ENCODE results near the gene RNF39.
A peak's percentile ranks its signal among the peaks of the same experiment; 100 is the strongest.

The RNF39 gene

DNA sequence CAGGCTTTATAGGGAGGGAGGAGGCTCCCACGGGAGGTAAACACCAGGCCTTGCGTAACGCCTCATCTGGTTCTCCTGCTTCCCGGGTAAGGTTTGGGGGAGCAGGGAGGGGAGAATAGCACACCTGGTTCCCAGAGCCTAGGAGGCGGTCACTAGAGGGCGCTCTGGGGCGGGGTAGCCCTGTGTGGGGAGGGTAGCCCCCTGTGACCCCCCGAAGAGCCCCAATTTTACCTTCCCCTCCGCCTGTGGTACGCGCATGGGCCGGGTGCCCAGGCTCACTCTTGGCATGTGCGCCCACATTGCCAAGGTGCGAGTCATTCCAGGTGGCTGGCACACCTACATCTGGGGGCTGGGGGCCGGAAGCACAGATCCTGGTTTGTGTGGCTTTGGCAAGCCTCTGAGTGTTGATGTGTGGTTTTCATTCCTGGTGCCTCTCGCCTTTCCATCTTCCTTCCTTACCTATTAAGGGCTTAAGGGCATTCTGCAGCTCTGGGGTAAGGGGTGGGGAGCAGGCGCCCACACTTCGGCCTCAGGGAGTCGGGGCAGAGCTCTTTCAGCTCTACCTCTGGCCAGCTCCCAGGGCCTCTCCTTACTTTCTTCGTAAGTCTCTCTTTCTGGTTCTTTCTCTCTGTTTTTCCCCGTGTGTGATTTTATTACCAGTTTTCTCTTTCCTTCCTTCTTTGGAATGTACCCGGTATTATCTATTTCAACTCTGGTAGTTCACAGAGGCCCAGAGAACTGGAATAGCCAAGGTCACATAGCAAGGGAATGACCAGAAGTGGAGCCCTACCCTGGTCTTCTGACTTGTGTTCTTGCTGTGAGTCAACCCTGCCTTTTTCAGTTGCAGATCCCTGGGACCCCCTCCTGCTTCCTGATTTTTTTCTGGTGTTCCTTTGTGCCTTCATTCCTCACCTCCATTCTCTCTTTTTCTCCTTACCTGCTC, 492 bp upstream of the RNF39 start:
- Histone ChIP-seq H2BK120ac (ENCODE audit: low read depth, low read length) (no peak overlapping the region), H3K27me3 (ENCODE audit: control insufficient read depth in 3 of 3, insufficient read depth in 3 of 3, low read depth in 1 of 3, low read length in 3 of 3) (peaks cover 15 to 77% (median 75%) of the 10 kb centered on the region in 3 experiments), H3K9ac (ENCODE audit: low read depth, low read length, poor library complexity) (no peak overlapping the region), H3K9me3 (replicated peaks in 1 of 2; ENCODE audit: control insufficient read depth in 2 of 2, insufficient read depth in 1 of 2, low read depth in 1 of 2, low read length in 2 of 2) (peaks cover 0 to 3% of the 10 kb centered on the region in 2 donors), H2AFZ (ENCODE audit: low read length) (peak overlapping the region; percentile 96), H3K36me3 (replicated peaks in 1 of 2; ENCODE audit: control insufficient read depth in 2 of 2, insufficient read depth in 2 of 2, low read length in 2 of 2) (no peaks in the 10 kb centered on the region), H3K14ac (ENCODE audit: low read length) (no peak overlapping the region), H3K18ac (ENCODE audit: low read length) (no peak overlapping the region), H3K4me2 (ENCODE audit: insufficient read depth, low read length, poor library complexity, severe bottlenecking) (peak overlapping the region; percentile 92), H4K91ac (ENCODE audit: low read depth, low read length, poor library complexity) (no peak overlapping the region), H3K79me1 (ENCODE audit: low read depth, low read length) (no peaks in the 10 kb centered on the region), H3K23ac (ENCODE audit: low read depth, low read length, poor library complexity) (no peak overlapping the region), H3K27ac (replicated peaks; ENCODE audit: low read length) (no peak overlapping the region), H2BK12ac (ENCODE audit: low read length) (no peak overlapping the region), H3K4me1 (ENCODE audit: control insufficient read depth in 2 of 2, insufficient read depth in 1 of 2, low read depth in 1 of 2, low read length in 2 of 2) (peaks cover 9 to 15% of the 10 kb centered on the region in 2 donors), H4K8ac (ENCODE audit: low read depth, low read length) (no peak overlapping the region), H3K4me3 (ENCODE audit: low read length in 2 of 2) (peak overlapping the region; percentile 34 to 76), H2BK5ac (ENCODE audit: low read length) (no peak overlapping the region), H3K4ac (ENCODE audit: low read length) (no peak overlapping the region), H2BK15ac (ENCODE audit: low read length) (peak overlapping the region; percentile 10), H2AK5ac (ENCODE audit: low read depth, low read length) (no peak overlapping the region)
- no CpG with 5 or more reads among the region's 22 CpGs for WGBS, 2 donors (ENCODE audit: extremely low coverage in 2 of 2, insufficient read length in 2 of 2, insufficient replicate concordance in 1 of 2)
- DNase-seq (ENCODE audit: low spot score), result no peak

DNA sequence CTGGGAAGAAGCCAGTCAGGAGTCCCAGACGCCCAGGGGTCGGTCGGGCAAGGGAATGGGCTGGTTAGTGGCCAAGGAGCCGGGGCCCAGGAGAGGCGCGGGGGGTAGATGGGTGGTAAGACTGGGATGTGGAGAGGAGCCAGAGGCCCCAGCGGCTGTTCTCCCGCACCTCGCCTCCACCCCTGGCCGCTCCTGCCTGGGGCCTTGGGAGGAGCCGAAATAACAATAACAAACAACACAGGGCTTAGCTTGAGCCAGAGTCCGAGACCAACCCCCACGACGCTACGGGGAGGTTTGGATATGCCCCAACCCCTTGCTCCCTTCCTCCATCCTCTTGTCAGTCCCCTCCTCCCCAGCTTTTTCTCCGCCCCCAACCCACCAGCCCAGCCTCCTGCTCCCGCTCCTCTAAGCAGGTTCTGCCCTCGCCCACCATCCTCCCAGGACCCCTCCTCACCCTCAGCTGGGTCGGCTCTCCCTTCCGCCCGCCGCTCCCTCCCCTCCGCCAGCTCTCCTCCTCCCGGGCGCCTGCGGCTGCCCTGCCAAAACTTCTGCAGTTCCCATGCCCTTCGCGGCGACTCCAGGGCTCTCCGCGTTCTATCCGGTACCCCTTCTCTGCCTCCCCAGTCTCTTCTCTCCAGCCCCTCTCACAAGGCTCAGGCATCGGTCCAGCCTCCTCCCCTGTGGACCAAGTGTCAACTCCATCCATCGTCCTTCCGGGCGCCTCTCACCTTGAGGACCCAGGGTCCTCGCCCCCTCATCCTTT, 1.1 kb downstream of the RNF39 start:
- H3K4me3 ChIP-seq (ENCODE audit: low read length in 2 of 2), result peak overlapping the region; percentile 34 to 76

DNA sequence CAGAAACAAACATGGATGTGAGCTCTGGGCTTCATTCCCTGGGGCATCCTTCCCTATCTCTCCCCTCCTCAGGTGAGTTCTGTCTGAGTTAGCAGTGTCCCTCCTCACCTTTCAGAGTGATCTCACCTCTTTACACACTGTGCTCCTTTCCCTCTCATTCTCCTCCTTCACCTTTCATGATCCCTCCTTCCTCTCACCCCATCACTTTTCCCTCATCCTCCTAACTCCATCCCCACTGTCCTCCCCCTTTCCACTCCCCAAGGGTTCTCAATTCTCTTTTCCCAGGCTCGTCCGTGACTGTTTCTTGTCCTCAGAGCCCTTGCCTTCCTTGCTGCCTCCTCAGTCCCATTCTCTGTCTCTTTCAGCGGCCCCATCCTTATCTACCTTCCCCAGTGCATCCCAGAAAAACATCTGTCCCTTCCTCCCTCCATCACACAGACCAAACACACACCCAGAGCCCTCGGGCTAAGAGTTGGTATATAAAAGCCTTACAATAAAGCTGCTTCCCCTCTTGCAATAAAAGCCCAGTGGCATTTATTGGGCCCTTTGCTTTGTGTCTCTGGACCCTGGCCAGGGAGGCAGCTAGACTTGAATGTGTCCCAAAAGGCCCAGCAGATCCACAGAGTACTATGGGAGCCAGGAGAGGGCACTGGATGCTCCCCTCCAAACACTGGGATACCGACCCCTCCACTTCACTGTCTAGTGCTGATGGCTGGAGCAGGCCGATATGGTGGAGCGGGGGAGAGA, 1.9 kb downstream of the RNF39 start:
- H2AK5ac ChIP-seq (ENCODE audit: low read depth, low read length), result no peak overlapping the region
- H2BK120ac ChIP-seq (ENCODE audit: low read depth, low read length), result no peak overlapping the region
- no peak overlapping the region for H3K14ac ChIP-seq (ENCODE audit: low read length)
- H4K8ac ChIP-seq (ENCODE audit: low read depth, low read length), result no peak overlapping the region
- peaks cover 2 to 15% of the 10 kb centered on the region in 2 donors for H3K36me3 ChIP-seq (replicated peaks in 1 of 2; ENCODE audit: control insufficient read depth in 2 of 2, insufficient read depth in 2 of 2, low read length in 2 of 2)
- no peak overlapping the region for H3K23ac ChIP-seq (ENCODE audit: low read depth, low read length, poor library complexity)
- peak overlapping the region; percentile 24 for H3K18ac ChIP-seq (ENCODE audit: low read length)
- DNase-seq (ENCODE audit: low spot score), result no peak
- H3K9me3 ChIP-seq (replicated peaks in 1 of 2; ENCODE audit: control insufficient read depth in 2 of 2, insufficient read depth in 1 of 2, low read depth in 1 of 2, low read length in 2 of 2), result peaks cover 0 to 3% of the 10 kb centered on the region in 2 donors
- H3K4me3 ChIP-seq (ENCODE audit: low read length in 2 of 2), result no peak overlapping the region
- peaks cover 17 to 80% (median 66%) of the 10 kb centered on the region in 3 experiments for H3K27me3 ChIP-seq (ENCODE audit: control insufficient read depth in 3 of 3, insufficient read depth in 3 of 3, low read depth in 1 of 3, low read length in 3 of 3)
- peaks cover 9 to 15% of the 10 kb centered on the region in 2 donors for H3K4me1 ChIP-seq (ENCODE audit: control insufficient read depth in 2 of 2, insufficient read depth in 1 of 2, low read depth in 1 of 2, low read length in 2 of 2)
- H2BK15ac ChIP-seq (ENCODE audit: low read length), result no peak overlapping the region
- WGBS, 2 donors (ENCODE audit: extremely low coverage in 2 of 2, insufficient read length in 2 of 2, insufficient replicate concordance in 1 of 2), result no CpG with 5 or more reads among the region's 7 CpGs
- no peaks in the 10 kb centered on the region for H3K79me1 ChIP-seq (ENCODE audit: low read depth, low read length)
- peak overlapping the region; percentile 92 for H3K4me2 ChIP-seq (ENCODE audit: insufficient read depth, low read length, poor library complexity, severe bottlenecking)
- H4K91ac ChIP-seq (ENCODE audit: low read depth, low read length, poor library complexity), result no peak overlapping the region
- no peak overlapping the region for H3K9ac ChIP-seq (ENCODE audit: low read depth, low read length, poor library complexity)
- H2BK5ac ChIP-seq (ENCODE audit: low read length), result no peak overlapping the region
- H3K4ac ChIP-seq (ENCODE audit: low read length), result no peak overlapping the region
- H3K27ac ChIP-seq (replicated peaks; ENCODE audit: low read length), result no peak overlapping the region
- H2AFZ ChIP-seq (ENCODE audit: low read length), result peak overlapping the region; percentile 96
- no peak overlapping the region for H2BK12ac ChIP-seq (ENCODE audit: low read length)

More for the DNA sequence above, 1.1 kb downstream of the RNF39 start:
- Histone ChIP-seq H3K14ac (ENCODE audit: low read length) (peak overlapping the region; percentile 14), H2AFZ (ENCODE audit: low read length) (peak overlapping the region; percentile 96), H3K27ac (replicated peaks; ENCODE audit: low read length) (no peak overlapping the region), H4K91ac (ENCODE audit: low read depth, low read length, poor library complexity) (no peak overlapping the region), H2BK15ac (ENCODE audit: low read length) (no peak overlapping the region), H2BK12ac (ENCODE audit: low read length) (no peak overlapping the region), H3K79me1 (ENCODE audit: low read depth, low read length) (no peaks in the 10 kb centered on the region), H3K4me2 (ENCODE audit: insufficient read depth, low read length, poor library complexity, severe bottlenecking) (peak overlapping the region; percentile 92), H3K18ac (ENCODE audit: low read length) (peak overlapping the region; percentile 61), H3K4ac (ENCODE audit: low read length) (no peak overlapping the region), H3K27me3 (ENCODE audit: control insufficient read depth in 3 of 3, insufficient read depth in 3 of 3, low read depth in 1 of 3, low read length in 3 of 3) (peaks cover 17 to 80% (median 72%) of the 10 kb centered on the region in 3 experiments), H4K8ac (ENCODE audit: low read depth, low read length) (no peak overlapping the region), H2AK5ac (ENCODE audit: low read depth, low read length) (peak overlapping the region; percentile 12), H3K9me3 (replicated peaks in 1 of 2; ENCODE audit: control insufficient read depth in 2 of 2, insufficient read depth in 1 of 2, low read depth in 1 of 2, low read length in 2 of 2) (peaks cover 0 to 3% of the 10 kb centered on the region in 2 donors), H2BK5ac (ENCODE audit: low read length) (no peak overlapping the region), H2BK120ac (ENCODE audit: low read depth, low read length) (no peak overlapping the region), H3K36me3 (replicated peaks in 1 of 2; ENCODE audit: control insufficient read depth in 2 of 2, insufficient read depth in 2 of 2, low read length in 2 of 2) (peaks cover 2 to 8% of the 10 kb centered on the region in 2 donors), H3K23ac (ENCODE audit: low read depth, low read length, poor library complexity) (no peak overlapping the region), H3K9ac (ENCODE audit: low read depth, low read length, poor library complexity) (peak overlapping the region; percentile 86), H3K4me1 (ENCODE audit: control insufficient read depth in 2 of 2, insufficient read depth in 1 of 2, low read depth in 1 of 2, low read length in 2 of 2) (peaks cover 9 to 15% of the 10 kb centered on the region in 2 donors)
- no CpG with 5 or more reads among the region's 37 CpGs for WGBS, 2 donors (ENCODE audit: extremely low coverage in 2 of 2, insufficient read length in 2 of 2, insufficient replicate concordance in 1 of 2)
- DNase-seq (ENCODE audit: low spot score), result no peak

Data from neuronal stem cell (in vitro differentiated cells).